Osteoblast (primary cell): Measurements from ENCODE around the gene STARD7. TPM values are rescaled to one million over a fixed set of nuclear protein-coding genes. Genes with fewer than 3 reads are reported as not detected.
A peak's percentile ranks its signal among the peaks of the same experiment; 100 is the strongest.

ENCODE experiments used
- DNase-seq: peaks from one replicate; pipeline ENCODE4 v3.0.0; 2011; ENCODE audit warnings: low spot score, mixed read lengths; ENCODE audit not compliant: insufficient read length; ENCODE audit errors: missing footprints
- H2AFZ ChIP-seq: 2 replicates; pipeline ENCODE4 v1.6.0; 2011; ENCODE audit warnings: mild to moderate bottlenecking, low read length
- H3K27ac ChIP-seq: 2 replicates; pipeline ENCODE4 v1.5.1; 2011; ENCODE audit warnings: mild to moderate bottlenecking, low read depth, low read length, moderate library complexity
- H3K27me3 ChIP-seq: 2 replicates; pipeline ENCODE4 v1.6.0; 2012; ENCODE audit warnings: mild to moderate bottlenecking, control low read depth, inconsistent platforms, low read length, moderate library complexity; ENCODE audit not compliant: insufficient read depth
- H3K36me3 ChIP-seq: 2 replicates; pipeline ENCODE4 v1.5.1; 2011; ENCODE audit warnings: mild to moderate bottlenecking, low read length, control low read depth, moderate library complexity; ENCODE audit not compliant: insufficient read depth
- H3K4me1 ChIP-seq: 2 replicates; pipeline ENCODE4 v1.5.1; 2011; ENCODE audit warnings: mild to moderate bottlenecking, low read length, control low read depth, moderate library complexity; ENCODE audit not compliant: insufficient read depth
- H3K4me2 ChIP-seq: 2 replicates; pipeline ENCODE4 v1.6.0; 2011; ENCODE audit warnings: mild to moderate bottlenecking, low read length; ENCODE audit not compliant: insufficient read depth
- H3K4me3 ChIP-seq: fragments of 200-600 bp; sonication (generic); 3 replicates; pipeline ENCODE4 v1.5.1; 2012; ENCODE audit warnings: mild to moderate bottlenecking, low read length, inconsistent platforms; ENCODE audit not compliant: insufficient read depth
- H3K79me2 ChIP-seq: 2 replicates; pipeline ENCODE4 v1.6.0; 2012; ENCODE audit warnings: mild to moderate bottlenecking, low read length, control low read depth, inconsistent platforms; ENCODE audit not compliant: insufficient read depth
- H3K9me3 ChIP-seq: 2 replicates; pipeline ENCODE4 v1.5.1; 2011; ENCODE audit warnings: low read depth, low read length, control low read depth
- H4K20me1 ChIP-seq: 2 replicates; pipeline ENCODE4 v1.6.0; 2012; ENCODE audit warnings: mild to moderate bottlenecking, low read length, control low read depth; ENCODE audit not compliant: insufficient read depth
- CTCF ChIP-seq: IDR thresholded peaks from 2 replicates; pipeline ENCODE4 v1.5.1; 2011; ENCODE audit warnings: mild to moderate bottlenecking, low read depth, low read length, moderate library complexity; ENCODE audit errors: extremely low read depth
- total RNA-seq: library from RNA; depleted of rRNA; stranded (reverse); fragments of >200 nt; gene quantifications from 2 replicates; pipeline ENCODE4 v1.2.3, GENCODE V29; 2012

Gene STARD7
- total RNA-seq, 1 donor, result 163 TPM

- Histone ChIP-seq H3K4me3 (no peak overlapping the region), H3K4me1 (peaks cover 9% of the 10 kb centered on the region)
- TF ChIP-seq CTCF, result no peak
These were observed 4.8 kb upstream of the STARD7 start for GRCh38 chr2:96213379-96213778.

GRCh38 chr2:96212339-96212738, 3.7 kb upstream of the STARD7 start:
- Histone ChIP-seq H2AFZ (no peak overlapping the region), H3K4me2 (no peak overlapping the region), H3K36me3 (no peaks in the 10 kb centered on the region), H3K9me3 (no peaks in the 10 kb centered on the region), H4K20me1 (peaks cover 11% of the 10 kb centered on the region), H3K27me3 (no peaks in the 10 kb centered on the region), H3K27ac (no peak overlapping the region), H3K4me3 (no peak overlapping the region), H3K79me2 (peaks cover 44% of the 10 kb centered on the region), H3K4me1 (peaks cover 9% of the 10 kb centered on the region)
- TF ChIP-seq CTCF, result no peak
- DNase-seq, result no peak

More at GRCh38 chr2:96213379-96213778, 4.8 kb upstream of the STARD7 start:
- Histone ChIP-seq H3K4me2 (no peak overlapping the region), H3K27me3 (no peaks in the 10 kb centered on the region), H3K79me2 (peaks cover 34% of the 10 kb centered on the region), H3K27ac (no peak overlapping the region), H2AFZ (no peak overlapping the region), H4K20me1 (peaks cover 3% of the 10 kb centered on the region), H3K36me3 (no peaks in the 10 kb centered on the region), H3K9me3 (no peaks in the 10 kb centered on the region)
- no peak for DNase-seq

- Histone ChIP-seq H3K4me3 (peak overlapping the region; percentile 95), H3K4me2 (peak overlapping the region; percentile 96), H3K27ac (no peak overlapping the region), H3K36me3 (no peaks in the 10 kb centered on the region), H3K79me2 (peaks cover 67% of the 10 kb centered on the region), H2AFZ (no peak overlapping the region), H3K4me1 (peaks cover 32% of the 10 kb centered on the region), H3K27me3 (no peaks in the 10 kb centered on the region), H3K9me3 (no peaks in the 10 kb centered on the region), H4K20me1 (peaks cover 22% of the 10 kb centered on the region)
- DNase-seq, result no peak
- no peak for TF ChIP-seq CTCF
These were observed 1.1 kb upstream of the STARD7 start for GRCh38 chr2:96209729-96210085.

- Histone ChIP-seq H3K79me2 (peaks cover 73% of the 10 kb centered on the region), H2AFZ (peak overlapping the region; percentile 6), H3K4me1 (peaks cover 36% of the 10 kb centered on the region), H3K4me3 (peak overlapping the region; percentile 95), H3K27me3 (no peaks in the 10 kb centered on the region), H4K20me1 (peaks cover 22% of the 10 kb centered on the region), H3K9me3 (no peaks in the 10 kb centered on the region), H3K27ac (peak overlapping the region; percentile 81), H3K4me2 (peak overlapping the region; percentile 96), H3K36me3 (no peaks in the 10 kb centered on the region)
- TF ChIP-seq CTCF, result no peak
- DNase-seq, result no peak
These were observed 543 bp upstream of the STARD7 start for GRCh38 chr2:96209011-96209728.
